ENCODE results near the gene CCDC77. TPM values are rescaled to one million over a fixed set of nuclear protein-coding genes. Genes with fewer than 3 reads are reported as not detected.

CCDC77 gene
- total RNA-seq (2013; cell fraction: nucleolus; rRNA removed) = 35.7 and 37.4 TPM in 2 replicates
- 12.4 and 14.5 TPM in 2 replicates for total RNA-seq (2014; rRNA removed)
- 18.9 and 21.5 TPM in 2 replicates for total RNA-seq (2014; rRNA removed; fragmentation: Illumina TruSeq; extraction: Trizol)
- 11.2 and 12.0 TPM in 2 replicates for total RNA-seq (2021)
- 3.6 TPM for polyA plus RNA-seq (2011; ENCODE audit: low read depth)
- polyA plus RNA-seq (2011; rRNA removed) = 16.5 and 22.2 TPM in 2 replicates
- polyA plus RNA-seq (2011; cell fraction: cytosol; rRNA removed) = 5.7 and 7.3 TPM in 2 replicates
- 10.5 and 19.9 TPM in 2 replicates for polyA plus RNA-seq (2011; cell fraction: nucleus; rRNA removed)
- polyA plus RNA-seq (2012) = 4.7 and 8.9 TPM in 2 replicates
- 20.6 and 22.5 TPM in 2 replicates for polyA plus RNA-seq (2014; fragmentation: Illumina TruSeq; extraction: Trizol)
- 1 to 10 TPM; 8.8 to 9.9 TPM for polyA plus RNA-seq (2014; fragmentation: Nextera tagmentation; extraction: Ambion mirVana)
- 11.7 and 15.4 TPM in 2 replicates for polyA plus RNA-seq (2014; rRNA removed)
- polyA plus RNA-seq (2016; fragmentation: Nextera tagmentation; extraction: Ambion mirVana) = 10 to 100 TPM; 16.3 to 17.7 TPM
- polyA minus RNA-seq (2011; rRNA and poly(A)+ RNA removed) = 9.4 and 11.2 TPM in 2 replicates
- polyA minus RNA-seq (2011; cell fraction: cytosol; rRNA and poly(A)+ RNA removed) = 4.8 and 9.6 TPM in 2 replicates
- 5.7 and 9.1 TPM in 2 replicates for polyA minus RNA-seq (2011; cell fraction: nucleus; rRNA and poly(A)+ RNA removed)
- Bru-seq, nascent RNA = percentile 58 among the genes with signal in this experiment
- percentile 58 among the genes with signal in this experiment for BruChase-seq, experiment 1, labeled RNA remaining after a 6-hour chase
- percentile 61 among the genes with signal in this experiment for BruChase-seq, experiment 2, labeled RNA remaining after a 2-hour chase
- long read RNA-seq, experiment 1, partial matches to known transcripts = 1 of 10 reads
- long read RNA-seq, experiment 1, other reads (novel, unspliced or antisense) = 3 of 10 reads
- long read RNA-seq, experiment 2, transcript CCDC77-201 (13 exons, 2,371 nt) = minor isoform, 21 of 98 reads
- long read RNA-seq, experiment 2, transcript CCDC77-202 (12 exons, 2,253 nt) = major isoform, 24 of 98 reads
- long read RNA-seq, experiment 2, partial matches to known transcripts = 16 of 98 reads
- long read RNA-seq, experiment 2, other reads (novel, unspliced or antisense) = 31 of 98 reads

- Histone ChIP-seq H2AFZ (ENCODE audit: control insufficient read depth, low read depth, low read length) (peak within 1 kb of the TSS; percentile 91), H3K9me3 (replicated peaks; ENCODE audit: control insufficient read depth, insufficient read depth, low read length) (no peaks in the 10 kb centered on the region), H3K4me2 (ENCODE audit: control insufficient read depth, insufficient read depth) (peak within 1 kb of the TSS; percentile 87), H3K4me3 (peak within 1 kb of the TSS; percentile 89), H3K79me2 (ENCODE audit: control insufficient read depth, insufficient read depth, low read length) (peaks cover 18% of the 10 kb centered on the region), H3K4me1 (ENCODE audit: control insufficient read depth, insufficient read depth, low read length) (no peaks in the 10 kb centered on the region; the same call in 1 of the 2 replicates), H3K36me3 (ENCODE audit: control insufficient read depth in 2 of 2, insufficient read depth in 2 of 2, low read length in 1 of 2) (no peaks in the 10 kb centered on the region), H3K9ac (ENCODE audit: control insufficient read depth, insufficient read depth, low read length) (peak within 1 kb of the TSS; percentile 84), H3K27me3 (replicated peaks in 1 of 2; ENCODE audit: control insufficient read depth in 2 of 2, insufficient read depth in 2 of 2, low read length in 1 of 2) (no peaks in the 10 kb centered on the region), H4K20me1 (ENCODE audit: control insufficient read depth, insufficient read depth) (no peaks in the 10 kb centered on the region), H3K27ac (ENCODE audit: control insufficient read depth, insufficient read depth) (peak within 1 kb of the TSS; percentile 79)
- intact Hi-C loops (cut with micrococcal nuclease; ENCODE audit: unreplicated experiment) = loop anchor here (1.0 kb wide), 1 partner anchor 12 kb away; the partner anchor contains the start of gene KDM5A
- ChIA-PET CTCF (interaction anchor here (0.8 to 1.9 kb wide), 8 partner anchors 10 to 175 kb away, joined by 3 to 7 read pairs (median 5); partner anchors contain the start of gene KDM5A), RAD21 (ENCODE audit: unreplicated experiment) (interaction anchor here (1.0 to 2.0 kb wide), 5 partner anchors 10 to 349 kb away, joined by 3 to 7 read pairs (median 5); partner anchors contain the start of gene KDM5A), SMC1A (ENCODE audit: uncharacterized antibody, unreplicated experiment) (interaction anchor here (1.0 to 3.4 kb wide), 5 partner anchors 8 to 18 kb away, joined by 3 to 23 read pairs (median 4); partner anchors contain the start of gene KDM5A), POLR2A (interaction anchor here (1.2 to 4.0 kb wide), 3 partner anchors 12 to 15 kb away, joined by 3 to 23 read pairs (median 8); partner anchors contain the start of gene KDM5A)
- DNase-seq (ENCODE audit: low read depth, low spot score) = peak; percentile 86
- 1% methylated on average over 43 of the region's 45 CpGs for WGBS (ENCODE audit: insufficient coverage, insufficient replicate concordance, low lambda C conversion rate, missing lambda C conversion rate)
- in situ Hi-C loops (cut with MboI) = no loop called here
- ATAC-seq = peak; percentile 100
- FAIRE-seq = peak; percentile 97
- BruUV-seq (replicated peaks) = no TSS peak
- TF ChIP-seq ZBTB33 (IDR thresholded peaks at IDR 0.05) (no peak), RB1 (IDR thresholded peaks at IDR 0.05; ENCODE audit: borderline replicate concordance) (no peak), POLR2A (IDR thresholded peaks at IDR 0.05; ENCODE audit: low read depth, low read length) (peak; percentile 67; the same call in 1 of the 2 replicates), MEF2A (IDR thresholded peaks at IDR 0.05; ENCODE audit: insufficient read depth, low read depth, low read length) (no peak), MAX (IDR thresholded peaks at IDR 0.05; ENCODE audit: low read depth, low read length) (peak; percentile 21; the same call in 1 of the 2 replicates), IKZF2 (IDR thresholded peaks at IDR 0.05) (peak; percentile 39 to 41), CHD2 (IDR thresholded peaks at IDR 0.05; ENCODE audit: borderline replicate concordance, low read depth, low read length) (peak; percentile 99), PRDM15 (CRISPR knock-in tag; IDR thresholded peaks at IDR 0.05) (no peak), NFYA (IDR thresholded peaks at IDR 0.05; ENCODE audit: borderline replicate concordance, low read depth, low read length) (peak; percentile 94)
These were observed at the start of gene CCDC77 for GRCh38 chr12:401235-402028. CCDC77 (plus strand) TSS chr12:401644; CDS start chr12:409384, 7,740 bp downstream.

Data from GM12878 (cell line).